Smooth muscle cell of trachea (primary cell): ENCODE data around the gene SPIN1. TPM values are rescaled to one million over a fixed set of nuclear protein-coding genes. Genes with fewer than 3 reads are reported as not detected.

Experiments used
- total RNA-seq: library from RNA; depleted of rRNA; stranded (reverse); fragments of >200 nt; gene quantifications from 2 replicates; pipeline ENCODE4 v1.2.1, GENCODE V29; 2014

SPIN1 gene
- 104 and 121 TPM in 2 replicates for total RNA-seq

GRCh38 chr9:88388203-88388885 is at the start of gene SPIN1:
Gene SPIN1 (plus strand): TSS chr9:88388444. CDS start chr9:88426540, 38,096 bp downstream.

Other genes with a start within 250 kb of the SPIN1 start
- gene SPATA31C2, start 250.0 kb upstream of the SPIN1 start, total RNA-seq = not detected in 2 replicates
- 2.0 and 2.3 TPM in 2 replicates for gene NXNL2, start 146.7 kb downstream of the SPIN1 start, total RNA-seq